NCI-H146 (cell line): ENCODE measurements around the gene PEAK3.

ENCODE experiments used
- DNase-seq: peaks from one replicate; lab custom pipeline; 2025; lab: John Stamatoyannopoulos, UW

Gene PEAK3, protein sequence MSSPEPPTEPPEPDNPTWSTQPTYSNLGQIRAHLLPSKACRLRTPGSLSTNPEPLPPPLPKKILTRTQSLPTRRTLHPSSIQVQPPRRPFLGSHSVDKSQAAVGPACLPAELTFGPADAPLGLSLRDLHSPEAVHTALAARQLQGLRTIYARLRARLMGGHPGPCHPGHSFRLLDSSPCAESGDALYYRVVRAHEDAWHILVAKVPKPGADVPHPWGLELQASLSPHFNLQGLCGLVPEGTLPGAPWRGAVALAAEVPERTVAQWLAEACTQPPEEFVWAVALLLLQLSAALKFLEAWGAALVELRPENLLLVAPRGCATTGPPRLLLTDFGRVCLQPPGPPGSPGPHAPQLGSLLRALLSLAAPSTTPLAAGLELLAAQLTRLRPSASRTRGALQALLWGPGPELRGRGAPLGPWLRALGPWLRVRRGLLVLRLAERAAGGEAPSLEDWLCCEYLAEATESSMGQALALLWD

DNA sequence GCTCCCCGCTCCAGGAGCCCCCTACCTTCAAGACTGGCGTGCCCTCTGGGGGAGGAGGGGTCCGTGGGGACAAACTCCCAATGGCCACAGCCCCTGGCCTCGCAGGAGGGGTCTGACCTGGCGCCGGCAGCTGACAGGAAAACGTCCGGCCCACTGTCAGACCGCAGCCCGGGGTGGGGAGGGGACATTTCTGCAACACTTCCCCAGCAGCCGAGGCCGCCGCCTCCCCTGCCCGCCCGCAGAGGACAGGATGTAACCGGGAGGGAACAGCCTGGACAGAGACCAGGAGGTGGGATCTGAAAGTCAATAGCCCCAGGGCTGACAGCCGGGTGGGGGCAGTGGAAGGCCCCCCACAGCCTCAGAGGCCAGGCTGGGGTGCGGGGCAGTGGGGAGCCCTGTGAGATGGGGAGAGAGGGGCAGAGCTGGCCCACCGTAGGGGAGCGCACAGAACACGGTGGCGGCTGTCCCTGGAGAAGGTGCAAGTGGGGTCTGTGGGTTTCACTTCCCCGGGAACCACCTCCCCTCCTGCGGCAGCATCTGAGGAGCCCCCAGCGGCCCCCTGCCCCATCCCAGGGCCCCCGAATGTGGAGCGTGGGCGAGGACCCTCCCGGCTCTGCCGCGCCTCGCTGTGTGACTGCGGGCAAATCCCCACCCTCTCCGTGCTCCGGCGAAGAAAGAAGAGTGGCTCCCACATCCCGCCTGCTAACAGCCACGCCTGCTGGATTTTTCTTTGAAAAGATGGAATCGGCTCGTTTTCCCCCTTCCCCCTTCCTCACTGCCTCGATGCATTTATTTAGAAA lies at the start of gene PEAK3:
PEAK3 (minus strand) TSS at position 114 of the 800 bp plus-strand sequence. CDS start 1,244 bp downstream, outside the sequence.
- peak; percentile 12 for DNase-seq

- no peak for DNase-seq
Measured at GRCh38 chr19:2330632-2331284, 48.8 kb upstream of the PEAK3 start.

GRCh38 chr19:2330255-2330631 lies 48.3 kb upstream of the PEAK3 start:
- no peak for DNase-seq

DNA sequence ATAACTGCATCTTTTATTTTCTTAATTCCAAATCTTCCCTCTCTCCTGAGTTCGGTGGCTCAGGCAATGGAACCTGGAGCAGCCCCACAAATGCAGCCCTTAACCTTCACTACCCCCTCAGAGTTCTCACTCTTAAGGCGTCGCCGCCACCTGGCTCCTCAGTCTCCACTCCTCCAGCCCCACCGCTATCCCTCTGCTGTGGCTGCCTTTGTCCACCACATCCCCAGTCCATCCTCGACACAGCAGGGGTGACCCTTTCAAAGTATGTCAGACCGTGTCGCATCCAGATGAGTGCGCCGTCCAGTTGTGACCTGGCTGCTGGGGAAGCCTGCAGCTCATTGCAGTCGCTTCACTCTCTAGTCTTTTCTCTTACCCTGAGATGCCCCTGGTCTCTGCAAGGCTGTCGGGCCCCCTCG lies 47.5 kb upstream of the PEAK3 start:
- DNase-seq: peak; percentile 54

DNA sequence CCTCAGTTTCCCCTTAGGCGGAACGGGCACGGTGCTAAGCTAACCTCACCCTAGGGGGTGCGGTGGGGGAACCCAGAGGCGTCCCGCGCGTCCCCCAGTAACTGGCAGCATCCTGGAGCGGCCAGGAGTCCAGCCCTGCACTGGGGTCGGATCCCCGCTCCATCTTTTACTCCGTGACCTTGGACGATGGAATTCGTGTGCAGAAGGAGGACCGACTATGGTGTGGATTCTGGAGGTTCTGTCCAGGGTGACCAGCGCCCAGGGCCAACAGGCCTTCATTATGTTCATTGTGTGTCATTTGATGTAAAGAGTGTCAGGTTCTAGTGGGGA lies 47.1 kb upstream of the PEAK3 start:
- DNase-seq: no peak

DNA sequence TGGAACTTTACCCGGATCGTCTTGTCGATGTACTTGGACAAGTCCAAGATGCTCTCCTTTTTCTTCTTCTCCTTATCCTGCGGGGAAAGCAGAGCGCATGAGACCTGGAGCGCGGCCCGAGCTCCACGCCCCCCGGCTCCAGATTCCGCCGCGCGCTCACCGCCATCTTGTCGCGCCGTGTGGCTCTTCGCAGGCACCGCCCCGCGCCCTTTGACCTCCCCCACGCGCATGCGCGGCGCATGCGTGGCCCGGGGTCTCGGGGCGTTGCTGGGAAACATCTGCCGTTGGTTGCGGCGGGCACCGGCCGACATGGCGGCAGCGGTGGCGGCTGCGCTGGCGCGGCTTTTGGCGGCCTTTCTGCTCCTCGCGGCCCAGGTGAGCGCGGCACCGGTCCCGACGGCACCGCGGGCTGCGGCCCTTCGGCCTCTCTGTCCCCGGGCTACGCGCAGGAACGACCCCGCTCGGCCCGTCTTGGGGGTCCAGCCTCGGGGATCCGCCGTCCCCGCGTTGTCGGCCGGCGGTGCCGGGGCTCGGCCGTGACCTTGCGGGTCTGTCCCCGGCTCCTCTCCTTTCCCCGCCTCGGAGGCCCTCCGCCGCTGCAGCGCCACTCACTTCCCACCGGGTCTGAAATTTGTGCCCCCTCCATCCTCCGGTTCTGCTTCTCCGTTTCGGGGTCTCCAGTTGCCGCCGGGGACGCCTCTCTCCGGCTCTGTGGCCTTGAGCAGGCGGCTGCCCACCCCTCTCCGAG lies 46.6 kb upstream of the PEAK3 start, which contains the start of the genes LSM7 and SPPL2B:
LSM7 (minus strand) TSS at position 186 of the 748 bp plus-strand sequence; CDS start at position 166, 20 bp downstream.
SPPL2B (plus strand) TSS at position 284 of the 748 bp plus-strand sequence; CDS start at position 310, 26 bp downstream.
- DNase-seq: peak; percentile 81

DNA sequence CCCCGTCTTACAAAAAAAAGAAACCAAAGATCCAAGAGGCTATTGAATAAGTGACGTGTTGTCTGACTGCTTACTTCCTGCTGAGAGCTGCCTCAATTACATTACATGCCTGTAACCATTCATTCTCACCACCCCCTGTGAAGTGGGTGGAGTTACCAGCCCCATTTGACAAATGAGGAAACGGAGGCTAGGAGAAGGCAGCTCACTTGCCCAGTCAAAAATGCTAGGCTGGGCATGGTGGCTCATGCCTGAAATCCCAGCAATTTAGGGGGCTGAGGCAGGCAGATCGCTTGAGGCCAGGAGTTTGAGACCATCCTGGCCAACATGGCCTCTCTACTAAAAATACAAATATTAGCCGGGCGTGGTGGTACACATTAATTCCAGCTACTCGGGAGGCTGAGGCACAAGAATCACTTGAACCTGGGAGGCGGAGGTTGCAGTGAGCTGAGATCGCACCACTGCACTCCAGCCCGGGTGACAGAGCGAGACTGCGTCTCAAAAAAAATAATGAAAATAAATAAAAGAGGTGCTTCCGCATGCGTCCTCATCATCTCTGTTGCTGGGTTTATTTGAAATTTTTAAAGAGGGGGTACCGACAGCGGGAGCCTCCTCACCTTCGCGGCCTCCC lies 45.9 kb upstream of the PEAK3 start:
- peak; percentile 44 for DNase-seq

DNA sequence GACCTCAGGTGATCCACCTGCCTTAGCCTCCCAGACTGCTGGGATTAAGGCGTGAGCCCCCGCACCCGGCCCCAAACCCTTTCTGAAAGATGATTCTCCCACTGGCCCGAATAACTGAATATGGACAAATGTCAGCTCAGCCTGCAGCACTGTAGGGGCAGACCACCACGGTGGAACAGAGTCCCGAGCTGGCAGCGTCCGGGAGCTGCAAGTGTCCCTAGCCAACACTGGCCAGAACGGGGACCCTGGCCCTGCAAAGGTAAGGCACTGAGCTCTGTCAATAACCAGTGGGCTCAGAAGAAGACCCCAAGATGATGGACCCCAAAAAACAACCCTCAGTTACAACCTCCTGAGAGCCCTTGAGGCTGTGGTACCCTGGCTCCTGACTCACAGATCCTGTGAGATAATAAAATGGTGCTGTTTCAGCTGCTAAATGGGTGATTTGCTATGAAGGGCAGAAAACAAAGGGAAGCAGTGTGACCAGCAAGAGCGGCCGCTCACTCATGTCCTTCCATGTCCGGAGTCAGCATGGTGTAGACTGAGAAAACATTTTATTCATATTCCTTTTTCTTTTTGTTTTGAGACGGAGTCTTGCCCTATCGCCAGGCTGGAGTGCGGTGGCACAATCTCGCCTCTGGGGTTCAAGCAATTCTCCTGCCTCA lies 44.9 kb upstream of the PEAK3 start:
- no peak for DNase-seq

- DNase-seq: no peak
Measured at GRCh38 chr19:2325281-2326046, 43.5 kb upstream of the PEAK3 start.

DNA sequence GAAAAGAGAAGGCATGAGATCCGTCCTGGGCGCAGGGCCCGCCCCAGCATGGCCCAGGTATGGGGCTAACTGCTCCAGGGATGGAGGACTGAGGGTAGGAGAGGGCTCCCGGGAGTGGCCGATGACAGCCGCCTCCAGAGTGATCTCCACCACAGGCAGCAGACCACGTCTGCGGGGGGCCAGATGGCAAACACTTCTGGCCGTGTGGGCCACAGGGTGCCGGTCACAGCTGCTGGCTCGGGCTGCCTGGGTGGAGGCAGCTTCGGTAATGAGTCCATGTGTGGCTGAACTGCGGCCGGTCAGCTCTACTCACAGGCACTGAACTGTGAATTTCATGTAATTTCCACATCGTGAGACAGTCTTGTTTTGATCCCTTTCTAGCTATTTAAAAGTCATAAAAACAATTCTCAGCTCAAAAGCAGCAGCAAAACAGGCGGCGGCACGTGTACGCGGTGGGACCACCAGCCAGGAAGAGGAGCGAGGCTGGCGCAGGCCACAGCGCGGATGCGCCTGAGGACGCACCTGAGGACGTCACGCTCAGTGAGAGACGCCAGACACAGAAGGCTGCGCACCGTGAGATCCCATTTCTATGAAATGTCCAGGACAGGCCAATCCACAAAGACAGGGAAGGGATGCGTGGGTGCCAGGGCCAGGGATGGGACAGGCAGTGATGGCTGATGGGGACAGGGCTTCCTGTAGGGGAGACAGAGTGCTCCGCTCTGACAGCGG lies 42.4 kb upstream of the PEAK3 start:
- DNase-seq: peak; percentile 71

- DNase-seq: no peak
Measured at GRCh38 chr19:2323707-2324106, 41.7 kb upstream of the PEAK3 start.

- DNase-seq: no peak
Measured at GRCh38 chr19:2321565-2322283, 39.7 kb upstream of the PEAK3 start.

DNA sequence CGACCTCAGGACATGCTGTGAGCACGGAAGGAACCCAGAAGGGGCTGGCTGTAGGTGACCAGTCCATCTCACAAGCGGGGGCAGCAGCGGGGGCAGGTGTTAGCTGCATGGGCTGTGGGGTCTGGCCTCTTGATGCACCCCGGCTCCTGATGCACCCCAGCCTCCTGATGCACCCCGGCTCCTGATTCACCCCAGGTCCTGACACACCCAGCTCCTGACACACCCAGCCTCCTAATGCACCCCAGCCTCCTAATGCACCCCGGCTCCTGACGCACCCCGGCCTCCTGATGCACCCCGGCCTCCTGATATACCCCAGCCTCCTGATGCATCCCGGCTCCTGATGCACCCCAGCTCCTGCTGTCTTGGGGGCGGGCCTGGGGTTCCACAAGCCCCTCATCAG lies 39.0 kb upstream of the PEAK3 start:
- DNase-seq: no peak

- no peak for DNase-seq
Measured at GRCh38 chr19:2320049-2320448, 38.1 kb upstream of the PEAK3 start.

- DNase-seq: no peak
Measured at GRCh38 chr19:2319551-2319950, 37.6 kb upstream of the PEAK3 start.

DNA sequence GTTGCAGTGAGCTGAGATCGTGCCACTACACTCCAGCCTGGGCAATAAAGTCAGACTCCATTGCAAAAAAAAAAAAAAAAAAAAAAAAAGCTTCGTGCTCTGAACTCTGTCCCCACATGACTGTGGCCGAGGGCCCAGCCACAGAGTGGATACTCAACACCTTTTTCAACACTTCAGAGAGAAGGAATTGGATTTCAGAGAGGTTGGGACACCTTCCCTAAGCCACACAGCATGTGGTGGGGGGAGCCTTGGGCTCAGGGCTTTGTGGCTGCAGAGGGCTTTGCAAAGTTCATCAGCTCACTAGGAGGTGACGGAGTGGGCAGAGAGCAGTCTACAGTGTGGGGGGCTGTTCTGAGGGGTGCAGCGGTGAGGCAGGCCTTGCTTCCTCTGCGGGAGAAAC lies 36.9 kb upstream of the PEAK3 start:
- DNase-seq: no peak

GRCh38 chr19:2317756-2318155 lies 35.8 kb upstream of the PEAK3 start:
- no peak for DNase-seq

DNA sequence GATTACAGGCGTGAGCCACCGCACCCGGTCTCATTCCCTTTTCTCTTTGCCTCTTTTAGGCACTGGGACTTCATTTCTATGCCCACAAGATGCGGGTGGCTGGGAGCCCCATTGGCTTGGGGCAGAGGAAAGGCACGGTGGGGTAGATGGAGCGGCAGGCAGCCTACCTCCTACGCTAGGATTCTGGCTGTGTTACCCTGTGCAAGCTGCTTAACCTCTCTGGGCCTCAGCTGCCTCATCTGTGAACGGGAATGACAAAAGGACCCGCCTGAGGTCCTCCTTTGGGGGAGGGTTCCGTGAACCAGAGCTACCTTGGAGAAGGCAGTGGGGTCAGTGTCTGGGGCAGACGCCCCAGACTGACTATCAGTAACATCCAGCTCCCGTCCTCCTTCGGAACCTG lies 35.3 kb upstream of the PEAK3 start:
- DNase-seq: no peak
